ENCODE data around the gene SPART.

Gene SPART, protein sequence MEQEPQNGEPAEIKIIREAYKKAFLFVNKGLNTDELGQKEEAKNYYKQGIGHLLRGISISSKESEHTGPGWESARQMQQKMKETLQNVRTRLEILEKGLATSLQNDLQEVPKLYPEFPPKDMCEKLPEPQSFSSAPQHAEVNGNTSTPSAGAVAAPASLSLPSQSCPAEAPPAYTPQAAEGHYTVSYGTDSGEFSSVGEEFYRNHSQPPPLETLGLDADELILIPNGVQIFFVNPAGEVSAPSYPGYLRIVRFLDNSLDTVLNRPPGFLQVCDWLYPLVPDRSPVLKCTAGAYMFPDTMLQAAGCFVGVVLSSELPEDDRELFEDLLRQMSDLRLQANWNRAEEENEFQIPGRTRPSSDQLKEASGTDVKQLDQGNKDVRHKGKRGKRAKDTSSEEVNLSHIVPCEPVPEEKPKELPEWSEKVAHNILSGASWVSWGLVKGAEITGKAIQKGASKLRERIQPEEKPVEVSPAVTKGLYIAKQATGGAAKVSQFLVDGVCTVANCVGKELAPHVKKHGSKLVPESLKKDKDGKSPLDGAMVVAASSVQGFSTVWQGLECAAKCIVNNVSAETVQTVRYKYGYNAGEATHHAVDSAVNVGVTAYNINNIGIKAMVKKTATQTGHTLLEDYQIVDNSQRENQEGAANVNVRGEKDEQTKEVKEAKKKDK

DNA sequence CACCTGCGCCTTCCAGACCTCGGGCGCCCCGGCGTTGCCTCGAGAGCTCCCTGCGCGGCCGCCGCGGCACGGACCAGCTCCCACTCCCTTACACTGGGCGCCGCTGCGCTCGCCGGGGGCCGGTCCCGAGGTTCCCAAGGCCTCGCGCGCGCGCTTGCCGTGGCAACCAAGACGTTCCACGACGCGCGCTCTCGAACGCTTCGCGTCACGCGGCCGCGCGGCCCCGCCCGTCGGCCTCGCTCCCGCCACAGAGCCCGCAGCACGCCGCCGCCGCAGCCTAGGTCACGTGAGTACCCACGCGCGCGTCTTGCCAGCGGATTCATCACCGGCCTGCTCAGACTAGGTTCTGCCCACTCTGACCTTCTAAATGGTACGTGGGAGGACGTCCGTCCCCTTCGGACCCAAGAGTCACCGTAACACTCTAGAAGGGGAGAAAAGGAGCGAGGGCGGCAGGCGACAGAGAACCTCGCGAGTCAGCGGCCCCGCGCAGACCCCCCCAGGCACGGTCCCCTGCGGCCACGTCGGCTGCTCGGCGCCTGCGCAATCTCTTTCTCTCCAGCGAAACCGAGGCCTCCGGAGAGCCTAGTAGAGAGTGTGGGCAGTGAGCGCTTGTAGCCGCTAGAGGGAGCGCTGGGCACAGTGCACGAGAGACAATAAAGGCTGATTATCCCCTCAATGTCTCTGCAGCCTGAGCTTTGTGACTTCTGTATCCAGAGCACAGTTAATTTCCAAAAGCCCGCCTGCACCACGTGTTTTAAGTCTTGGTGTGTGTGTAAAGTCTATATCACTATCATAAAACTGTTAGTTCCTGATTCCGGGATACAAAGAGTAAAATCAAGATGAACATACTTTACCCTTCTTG is at the start of gene SPART:
TSS of gene SPART (minus strand) at position 173 of the 862 bp plus-strand sequence. CDS start 10,564 bp downstream, outside the sequence.
- Histone ChIP-seq H3K9ac (ENCODE audit: low read depth in 1 of 2, low read length in 2 of 2) (peak within 1 kb of the TSS; percentile 76 to 83), H3K4me1 (ENCODE audit: control insufficient read depth in 2 of 2, insufficient read depth in 2 of 2, low read length in 2 of 2) (peaks cover 0 to 4% of the 10 kb centered on the region in 2 donors), H3K27ac (ENCODE audit: low read depth in 2 of 2, low read length in 2 of 2) (peak within 1 kb of the TSS; percentile 86 to 94), H3K36me3 (ENCODE audit: control insufficient read depth in 2 of 2, insufficient read depth in 2 of 2, low read length in 2 of 2) (no peaks in the 10 kb centered on the region), H3K9me3 (ENCODE audit: control insufficient read depth in 2 of 2, low read length in 2 of 2) (no peaks in the 10 kb centered on the region), H3K27me3 (ENCODE audit: control insufficient read depth in 2 of 2, insufficient read depth in 2 of 2, low read length in 2 of 2) (peaks cover 0 to 6% of the 10 kb centered on the region in 2 donors), H3K4me3 (ENCODE audit: low read length in 2 of 2) (peak within 1 kb of the TSS; percentile 81)

DNA sequence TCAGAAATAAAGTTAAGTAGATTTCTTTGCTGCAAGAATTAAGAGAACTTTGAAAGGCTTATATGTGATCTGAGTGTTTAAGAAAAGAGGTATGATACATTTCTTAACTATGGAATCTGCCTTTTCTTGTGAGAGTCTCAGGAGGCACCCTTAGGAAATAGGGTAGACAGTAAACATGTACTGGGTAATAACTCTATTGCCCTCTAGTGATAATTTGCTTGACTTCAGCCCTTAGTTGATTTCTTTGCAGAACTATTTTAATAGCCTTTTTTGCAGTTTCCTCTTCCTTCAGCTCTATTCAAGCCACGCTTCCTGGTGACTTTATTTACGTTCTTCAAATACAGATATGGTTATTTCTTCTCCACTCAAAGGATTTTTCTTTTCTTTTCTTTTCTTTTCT is 49.1 kb upstream of the SPART start:
- Histone ChIP-seq H3K27ac (ENCODE audit: low read depth in 2 of 2, low read length in 2 of 2) (no peak overlapping the region), H3K4me1 (ENCODE audit: control insufficient read depth in 2 of 2, insufficient read depth in 2 of 2, low read length in 2 of 2) (no peaks in the 10 kb centered on the region), H3K9me3 (ENCODE audit: control insufficient read depth in 2 of 2, low read length in 2 of 2) (no peaks in the 10 kb centered on the region), H3K36me3 (ENCODE audit: control insufficient read depth in 2 of 2, insufficient read depth in 2 of 2, low read length in 2 of 2) (no peaks in the 10 kb centered on the region), H3K4me3 (ENCODE audit: low read length in 2 of 2) (no peak overlapping the region), H3K27me3 (ENCODE audit: control insufficient read depth in 2 of 2, insufficient read depth in 2 of 2, low read length in 2 of 2) (no peaks in the 10 kb centered on the region), H3K9ac (ENCODE audit: low read depth in 1 of 2, low read length in 2 of 2) (no peak overlapping the region)

DNA sequence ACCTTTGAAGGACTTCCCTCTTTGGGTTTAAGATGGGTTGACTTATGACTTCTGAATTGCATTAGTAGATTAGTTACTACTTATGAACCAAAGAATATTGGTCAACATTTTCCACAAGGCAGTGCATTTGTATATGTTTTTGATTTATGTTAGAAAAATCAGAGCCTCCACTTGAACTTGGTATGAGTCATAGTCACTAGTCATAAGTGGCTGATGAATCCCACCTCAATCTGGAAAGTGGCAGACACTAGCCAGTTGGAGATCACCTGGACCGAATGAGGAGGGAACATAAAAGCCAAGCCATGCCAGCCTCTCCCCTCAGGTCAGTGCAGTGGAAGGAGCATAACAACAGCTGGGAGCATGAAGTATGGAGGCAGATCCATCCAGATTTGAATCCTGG is 39.3 kb upstream of the SPART start:
- Histone ChIP-seq H3K27ac (ENCODE audit: low read depth in 2 of 2, low read length in 2 of 2) (no peak overlapping the region), H3K36me3 (ENCODE audit: control insufficient read depth in 2 of 2, insufficient read depth in 2 of 2, low read length in 2 of 2) (no peaks in the 10 kb centered on the region), H3K4me1 (ENCODE audit: control insufficient read depth in 2 of 2, insufficient read depth in 2 of 2, low read length in 2 of 2) (no peaks in the 10 kb centered on the region), H3K4me3 (ENCODE audit: low read length in 2 of 2) (no peak overlapping the region), H3K27me3 (ENCODE audit: control insufficient read depth in 2 of 2, insufficient read depth in 2 of 2, low read length in 2 of 2) (peaks cover 0 to 3% of the 10 kb centered on the region in 2 donors), H3K9ac (ENCODE audit: low read depth in 1 of 2, low read length in 2 of 2) (no peak overlapping the region), H3K9me3 (ENCODE audit: control insufficient read depth in 2 of 2, low read length in 2 of 2) (no peaks in the 10 kb centered on the region)

DNA sequence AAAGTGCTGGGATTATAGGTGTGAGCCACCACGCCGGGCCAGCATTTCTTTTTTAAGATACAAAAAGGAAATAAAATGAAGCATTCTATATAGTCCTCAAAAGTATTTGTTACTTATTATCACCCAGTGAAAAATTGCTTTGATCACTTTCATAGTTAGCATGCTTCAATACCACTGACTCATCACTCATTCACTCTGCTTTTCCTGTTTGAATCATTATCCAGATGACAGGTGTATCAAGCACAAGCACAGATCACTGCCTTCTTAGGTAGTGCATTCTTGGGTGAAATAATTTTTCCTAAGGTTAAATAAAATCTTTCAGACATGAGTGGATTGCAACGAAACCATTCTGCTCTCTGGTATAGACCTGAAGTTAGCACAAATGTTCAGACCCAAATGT is 35.8 kb upstream of the SPART start:
- no peak overlapping the region for H3K9ac ChIP-seq (ENCODE audit: low read depth in 1 of 2, low read length in 2 of 2)
- H3K4me1 ChIP-seq (ENCODE audit: control insufficient read depth in 2 of 2, insufficient read depth in 2 of 2, low read length in 2 of 2): no peaks in the 10 kb centered on the region

DNA sequence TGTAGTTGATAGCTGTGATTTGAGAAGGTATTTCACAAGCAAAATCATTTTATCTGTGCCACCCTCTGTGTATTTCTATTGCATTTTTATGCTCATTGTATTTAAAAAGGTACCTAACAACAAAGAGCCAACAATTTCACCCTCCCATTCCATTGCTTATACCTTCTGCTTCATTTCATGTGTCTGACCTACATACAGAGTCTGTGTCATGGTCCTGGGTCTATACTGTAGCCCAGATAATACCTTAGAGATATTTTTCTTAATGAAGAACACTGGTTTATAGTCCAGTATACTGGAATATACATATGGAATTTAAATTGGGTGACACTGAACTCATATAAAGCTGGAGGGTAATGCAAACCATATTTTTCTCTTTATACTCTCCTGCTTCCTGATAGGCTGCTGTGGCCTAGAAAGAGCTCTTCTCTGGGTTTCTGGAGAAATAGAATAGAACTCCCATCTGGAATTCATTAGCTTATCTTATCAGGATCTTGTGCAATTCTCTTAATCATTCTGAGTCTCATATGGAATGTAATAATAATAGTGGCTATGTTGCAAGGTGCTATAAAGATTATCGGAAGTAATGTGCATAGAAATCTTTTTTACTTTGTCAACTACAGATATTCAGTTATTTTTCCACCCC is 31.8 kb upstream of the SPART start:
- H3K4me1 ChIP-seq (ENCODE audit: control insufficient read depth in 2 of 2, insufficient read depth in 2 of 2, low read length in 2 of 2): no peaks in the 10 kb centered on the region
- H3K27me3 ChIP-seq (ENCODE audit: control insufficient read depth in 2 of 2, insufficient read depth in 2 of 2, low read length in 2 of 2): peaks cover 0 to 3% of the 10 kb centered on the region in 2 donors
- no peaks in the 10 kb centered on the region for H3K9me3 ChIP-seq (ENCODE audit: control insufficient read depth in 2 of 2, low read length in 2 of 2)
- H3K9ac ChIP-seq (ENCODE audit: low read depth in 1 of 2, low read length in 2 of 2): no peak overlapping the region
- H3K27ac ChIP-seq (ENCODE audit: low read depth in 2 of 2, low read length in 2 of 2): no peak overlapping the region
- no peak overlapping the region for H3K4me3 ChIP-seq (ENCODE audit: low read length in 2 of 2)
- no peaks in the 10 kb centered on the region for H3K36me3 ChIP-seq (ENCODE audit: control insufficient read depth in 2 of 2, insufficient read depth in 2 of 2, low read length in 2 of 2)

More for the DNA sequence above, 35.8 kb upstream of the SPART start:
- peaks cover 0 to 3% of the 10 kb centered on the region in 2 donors for H3K27me3 ChIP-seq (ENCODE audit: control insufficient read depth in 2 of 2, insufficient read depth in 2 of 2, low read length in 2 of 2)
- H3K27ac ChIP-seq (ENCODE audit: low read depth in 2 of 2, low read length in 2 of 2): no peak overlapping the region
- no peaks in the 10 kb centered on the region for H3K36me3 ChIP-seq (ENCODE audit: control insufficient read depth in 2 of 2, insufficient read depth in 2 of 2, low read length in 2 of 2)
- no peaks in the 10 kb centered on the region for H3K9me3 ChIP-seq (ENCODE audit: control insufficient read depth in 2 of 2, low read length in 2 of 2)
- no peak overlapping the region for H3K4me3 ChIP-seq (ENCODE audit: low read length in 2 of 2)

- H3K4me3 ChIP-seq (ENCODE audit: low read length in 2 of 2): no peak overlapping the region
- no peaks in the 10 kb centered on the region for H3K4me1 ChIP-seq (ENCODE audit: control insufficient read depth in 2 of 2, insufficient read depth in 2 of 2, low read length in 2 of 2)
- H3K27me3 ChIP-seq (ENCODE audit: control insufficient read depth in 2 of 2, insufficient read depth in 2 of 2, low read length in 2 of 2): no peaks in the 10 kb centered on the region
- H3K36me3 ChIP-seq (ENCODE audit: control insufficient read depth in 2 of 2, insufficient read depth in 2 of 2, low read length in 2 of 2): no peaks in the 10 kb centered on the region
- no peak overlapping the region for H3K27ac ChIP-seq (ENCODE audit: low read depth in 2 of 2, low read length in 2 of 2)
- no peaks in the 10 kb centered on the region for H3K9me3 ChIP-seq (ENCODE audit: control insufficient read depth in 2 of 2, low read length in 2 of 2)
- H3K9ac ChIP-seq (ENCODE audit: low read depth in 1 of 2, low read length in 2 of 2): no peak overlapping the region
Measured at GRCh38 chr13:36374063-36374462, 27.9 kb upstream of the SPART start.

DNA sequence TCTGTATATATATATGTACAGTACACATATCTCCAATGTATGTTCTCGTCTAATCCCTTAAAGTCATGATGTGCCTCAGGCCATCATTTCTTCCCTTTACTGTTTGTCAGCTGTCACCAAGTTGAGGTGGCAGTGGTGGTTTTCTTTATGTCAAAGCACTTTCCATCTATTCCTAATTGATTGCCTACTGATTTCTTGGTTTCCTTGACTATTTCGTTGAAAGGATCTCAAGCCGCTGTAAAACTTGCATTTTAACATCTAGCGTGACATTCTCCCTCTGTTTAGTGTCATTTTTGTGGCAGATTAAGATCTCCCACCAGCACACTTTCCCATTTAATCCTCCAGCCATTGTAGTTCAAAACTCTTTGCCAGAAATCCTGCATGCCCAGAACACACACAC is 25.0 kb upstream of the SPART start:
- no peaks in the 10 kb centered on the region for H3K4me1 ChIP-seq (ENCODE audit: control insufficient read depth in 2 of 2, insufficient read depth in 2 of 2, low read length in 2 of 2)
- H3K4me3 ChIP-seq (ENCODE audit: low read length in 2 of 2): no peak overlapping the region
- H3K27ac ChIP-seq (ENCODE audit: low read depth in 2 of 2, low read length in 2 of 2): no peak overlapping the region
- H3K9me3 ChIP-seq (ENCODE audit: control insufficient read depth in 2 of 2, low read length in 2 of 2): no peaks in the 10 kb centered on the region
- H3K36me3 ChIP-seq (ENCODE audit: control insufficient read depth in 2 of 2, insufficient read depth in 2 of 2, low read length in 2 of 2): no peaks in the 10 kb centered on the region
- H3K9ac ChIP-seq (ENCODE audit: low read depth in 1 of 2, low read length in 2 of 2): no peak overlapping the region
- no peaks in the 10 kb centered on the region for H3K27me3 ChIP-seq (ENCODE audit: control insufficient read depth in 2 of 2, insufficient read depth in 2 of 2, low read length in 2 of 2)

DNA sequence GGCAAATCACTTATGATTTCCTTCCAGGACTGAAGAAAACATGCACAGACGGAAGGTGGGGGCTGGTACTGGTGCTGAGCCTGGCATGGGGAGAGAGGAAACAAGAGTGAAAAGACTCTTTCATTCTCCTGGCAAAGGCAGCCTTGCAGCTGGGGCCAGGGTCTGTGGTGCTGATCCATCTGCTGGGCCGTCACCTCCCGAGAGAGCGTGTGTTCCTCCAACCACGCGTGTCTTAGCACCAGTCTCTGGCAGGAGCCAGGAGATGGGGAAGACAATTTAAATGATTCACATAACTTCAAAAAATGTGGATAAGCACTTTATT is 23.9 kb upstream of the SPART start:
- H3K27me3 ChIP-seq (ENCODE audit: control insufficient read depth in 2 of 2, insufficient read depth in 2 of 2, low read length in 2 of 2): no peaks in the 10 kb centered on the region
- no peaks in the 10 kb centered on the region for H3K36me3 ChIP-seq (ENCODE audit: control insufficient read depth in 2 of 2, insufficient read depth in 2 of 2, low read length in 2 of 2)
- H3K4me3 ChIP-seq (ENCODE audit: low read length in 2 of 2): no peak overlapping the region
- H3K9me3 ChIP-seq (ENCODE audit: control insufficient read depth in 2 of 2, low read length in 2 of 2): no peaks in the 10 kb centered on the region
- H3K27ac ChIP-seq (ENCODE audit: low read depth in 2 of 2, low read length in 2 of 2): no peak overlapping the region
- H3K4me1 ChIP-seq (ENCODE audit: control insufficient read depth in 2 of 2, insufficient read depth in 2 of 2, low read length in 2 of 2): no peaks in the 10 kb centered on the region
- no peak overlapping the region for H3K9ac ChIP-seq (ENCODE audit: low read depth in 1 of 2, low read length in 2 of 2)

DNA sequence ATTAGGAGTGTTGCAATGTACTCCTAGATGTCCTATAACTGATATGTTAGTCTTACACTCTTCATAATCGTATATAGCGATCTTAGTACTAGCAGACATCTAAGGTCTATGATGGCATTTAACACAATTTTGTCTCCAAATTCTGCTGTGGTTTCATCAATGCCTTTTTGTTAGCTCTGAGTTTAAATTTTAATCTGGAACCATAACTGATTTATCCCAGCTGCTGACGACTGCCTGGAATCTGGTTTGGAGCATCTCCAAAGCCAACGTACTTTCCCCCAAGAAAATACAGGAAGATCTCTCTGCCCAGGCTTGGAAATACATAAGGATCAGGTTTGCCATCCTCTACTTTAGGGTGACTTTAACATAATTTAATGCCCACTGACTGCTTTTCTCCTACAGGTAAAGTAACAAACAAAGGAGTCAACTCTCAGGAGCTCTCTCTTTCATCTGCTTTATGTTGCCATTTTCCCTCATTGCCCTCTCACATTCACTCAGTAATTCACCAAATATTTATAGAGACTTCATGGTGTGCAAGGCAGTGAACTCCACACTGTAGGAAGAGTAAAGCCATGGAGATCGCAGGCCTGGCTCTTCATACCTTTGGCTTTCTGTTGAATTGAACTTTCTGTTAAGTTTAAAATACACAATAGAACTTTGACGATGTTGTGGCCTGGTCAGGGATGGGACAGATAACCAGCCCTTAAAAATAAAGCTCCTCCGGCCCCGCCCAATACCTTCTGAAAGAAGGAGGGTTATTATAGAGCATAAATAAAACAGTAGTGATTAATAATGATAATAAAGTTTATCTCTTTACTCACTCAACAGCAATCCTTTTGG is 23.3 kb upstream of the SPART start:
- H3K9ac ChIP-seq (ENCODE audit: low read depth in 1 of 2, low read length in 2 of 2): no peak overlapping the region
- no peaks in the 10 kb centered on the region for H3K4me1 ChIP-seq (ENCODE audit: control insufficient read depth in 2 of 2, insufficient read depth in 2 of 2, low read length in 2 of 2)
- no peaks in the 10 kb centered on the region for H3K9me3 ChIP-seq (ENCODE audit: control insufficient read depth in 2 of 2, low read length in 2 of 2)
- H3K4me3 ChIP-seq (ENCODE audit: low read length in 2 of 2): no peak overlapping the region
- H3K27ac ChIP-seq (ENCODE audit: low read depth in 2 of 2, low read length in 2 of 2): no peak overlapping the region
- H3K27me3 ChIP-seq (ENCODE audit: control insufficient read depth in 2 of 2, insufficient read depth in 2 of 2, low read length in 2 of 2): no peaks in the 10 kb centered on the region
- no peaks in the 10 kb centered on the region for H3K36me3 ChIP-seq (ENCODE audit: control insufficient read depth in 2 of 2, insufficient read depth in 2 of 2, low read length in 2 of 2)
